T follicular helper cell (primary cell): ENCODE measurements around the gene ISLR.
"Not testable (repeated sequence)": the region's sequence is repeated elsewhere in the genome, so short reads cannot be mapped to it uniquely, and the experiment has no call there.

ENCODE experiments used
- DNase-seq: peaks from one replicate; pipeline ENCODE4 v3.0.0-alpha.2; 2020; ENCODE audit warnings: low read depth

The ISLR gene

GRCh38 chr15:74136814-74137536, 36.5 kb upstream of the ISLR start:
- DNase-seq: no peak

- no peak for DNase-seq
Measured at GRCh38 chr15:74137537-74137894, 36.0 kb upstream of the ISLR start.

- no peak for DNase-seq
Measured at GRCh38 chr15:74138642-74139041, 34.9 kb upstream of the ISLR start.

- DNase-seq: no peak
Measured at GRCh38 chr15:74141591-74141990, 31.9 kb upstream of the ISLR start.

- DNase-seq: no peak
Measured at GRCh38 chr15:74144153-74144775, 29.2 kb upstream of the ISLR start.

GRCh38 chr15:74146277-74146800, 27.2 kb upstream of the ISLR start:
- no peak for DNase-seq

- DNase-seq: no peak
Measured at GRCh38 chr15:74147051-74147450, 26.5 kb upstream of the ISLR start.

- no peak for DNase-seq
Measured at GRCh38 chr15:74155766-74156417, 17.6 kb upstream of the ISLR start.

- DNase-seq: no peak
Measured at GRCh38 chr15:74156678-74157411, 16.7 kb upstream of the ISLR start.

GRCh38 chr15:74157868-74158827, 15.4 kb upstream of the ISLR start:
- DNase-seq: no peak

GRCh38 chr15:74158855-74159650, 14.5 kb upstream of the ISLR start:
- no peak for DNase-seq

- DNase-seq: no peak
Measured at GRCh38 chr15:74159773-74160172, 13.7 kb upstream of the ISLR start.

GRCh38 chr15:74160390-74160789, 13.1 kb upstream of the ISLR start:
- DNase-seq: not testable (repeated sequence)

- not testable (repeated sequence) for DNase-seq
Measured at GRCh38 chr15:74162195-74162536, 11.3 kb upstream of the ISLR start.

GRCh38 chr15:74165461-74165860, 8.0 kb upstream of the ISLR start:
- no peak for DNase-seq

GRCh38 chr15:74167891-74168331, 5.6 kb upstream of the ISLR start:
- no peak for DNase-seq

- DNase-seq: no peak
Measured at GRCh38 chr15:74168711-74169126, 4.8 kb upstream of the ISLR start.

- DNase-seq: no peak
Measured at GRCh38 chr15:74170071-74170844, 3.3 kb upstream of the ISLR start.

- DNase-seq: no peak
Measured at GRCh38 chr15:74170875-74171578, 2.5 kb upstream of the ISLR start.
